ENCODE measurements around the gene ALDH9A1.

- TF ChIP-seq EZH2 (IDR thresholded peaks at IDR 0.05) (no peak), POLR2AphosphoS5 (IDR thresholded peaks at IDR 0.05; ENCODE audit: borderline replicate concordance, low read depth, low read length) (no peak), FOXP2 (optimal IDR thresholded peaks at IDR 0.05; ENCODE audit: control extremely low read depth, extremely low read length, insufficient read depth) (no peak)
These were observed 14.4 kb downstream of the ALDH9A1 start for GRCh38 chr1:165683848-165684485.
